DOHH2 (cell line): ENCODE measurements around the gene SNU13.

Source experiments
- EZH2phosphoT487 ChIP-seq: fragments of 200-600 bp; sonication (generic); IDR thresholded peaks from 2 replicates; pipeline ENCODE4 v1.6.1; 2017; ENCODE audit warnings: borderline replicate concordance, mild to moderate bottlenecking, antibody characterized with exemption, low read length, moderate library complexity, mixed read lengths
- TF ChIP-seq, protein P1 (sequence below): fragments of 200-600 bp; sonication (generic); IDR thresholded peaks from one replicate; pipeline ENCODE4 v1.5.1; 2014; ENCODE audit warnings: antibody characterized with exemption, mild to moderate bottlenecking, low read depth, low read length; ENCODE audit not compliant: poor library complexity, severe bottlenecking

DNA sequence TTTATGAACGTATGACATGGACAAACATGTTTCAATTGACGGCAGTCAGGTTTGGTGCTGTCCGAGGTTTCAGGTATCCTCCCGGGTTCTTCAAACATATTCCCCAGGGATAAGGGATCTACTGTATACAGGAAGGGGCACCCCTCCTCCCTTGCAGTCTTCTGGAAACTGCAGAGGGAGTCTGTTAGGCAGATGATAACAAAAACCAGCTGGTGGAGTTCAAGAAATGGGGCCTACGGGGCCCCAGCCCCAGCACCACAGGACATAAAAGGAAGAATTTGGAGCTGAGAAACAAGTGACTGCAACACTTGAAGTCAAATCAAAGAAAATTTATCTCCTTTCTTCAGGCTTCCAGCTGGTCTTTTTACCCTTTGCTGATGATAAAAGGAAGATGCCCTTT lies 32.1 kb downstream of the SNU13 start:
- TF ChIP-seq, protein P1, sequence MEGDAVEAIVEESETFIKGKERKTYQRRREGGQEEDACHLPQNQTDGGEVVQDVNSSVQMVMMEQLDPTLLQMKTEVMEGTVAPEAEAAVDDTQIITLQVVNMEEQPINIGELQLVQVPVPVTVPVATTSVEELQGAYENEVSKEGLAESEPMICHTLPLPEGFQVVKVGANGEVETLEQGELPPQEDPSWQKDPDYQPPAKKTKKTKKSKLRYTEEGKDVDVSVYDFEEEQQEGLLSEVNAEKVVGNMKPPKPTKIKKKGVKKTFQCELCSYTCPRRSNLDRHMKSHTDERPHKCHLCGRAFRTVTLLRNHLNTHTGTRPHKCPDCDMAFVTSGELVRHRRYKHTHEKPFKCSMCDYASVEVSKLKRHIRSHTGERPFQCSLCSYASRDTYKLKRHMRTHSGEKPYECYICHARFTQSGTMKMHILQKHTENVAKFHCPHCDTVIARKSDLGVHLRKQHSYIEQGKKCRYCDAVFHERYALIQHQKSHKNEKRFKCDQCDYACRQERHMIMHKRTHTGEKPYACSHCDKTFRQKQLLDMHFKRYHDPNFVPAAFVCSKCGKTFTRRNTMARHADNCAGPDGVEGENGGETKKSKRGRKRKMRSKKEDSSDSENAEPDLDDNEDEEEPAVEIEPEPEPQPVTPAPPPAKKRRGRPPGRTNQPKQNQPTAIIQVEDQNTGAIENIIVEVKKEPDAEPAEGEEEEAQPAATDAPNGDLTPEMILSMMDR: no peak
- no peak for TF ChIP-seq EZH2phosphoT487
